ENCODE results near the gene TM4SF4. TPM values are rescaled to one million over a fixed set of nuclear protein-coding genes. Genes with fewer than 3 reads are reported as not detected.

Gene TM4SF4
- total and polyA plus RNA-seq, 2 donors from 2014 or later, result 0.92 to 0.94 TPM

GRCh38 chr3:149529099-149529498 is 54.6 kb downstream of the TM4SF4 start:
- H3K27ac ChIP-seq (ENCODE audit: low read depth in 2 of 2, low read length in 2 of 2), result no peak overlapping the region
- no peaks in the 10 kb centered on the region for H3K27me3 ChIP-seq (ENCODE audit: control insufficient read depth, insufficient read depth, low read length)

DNA sequence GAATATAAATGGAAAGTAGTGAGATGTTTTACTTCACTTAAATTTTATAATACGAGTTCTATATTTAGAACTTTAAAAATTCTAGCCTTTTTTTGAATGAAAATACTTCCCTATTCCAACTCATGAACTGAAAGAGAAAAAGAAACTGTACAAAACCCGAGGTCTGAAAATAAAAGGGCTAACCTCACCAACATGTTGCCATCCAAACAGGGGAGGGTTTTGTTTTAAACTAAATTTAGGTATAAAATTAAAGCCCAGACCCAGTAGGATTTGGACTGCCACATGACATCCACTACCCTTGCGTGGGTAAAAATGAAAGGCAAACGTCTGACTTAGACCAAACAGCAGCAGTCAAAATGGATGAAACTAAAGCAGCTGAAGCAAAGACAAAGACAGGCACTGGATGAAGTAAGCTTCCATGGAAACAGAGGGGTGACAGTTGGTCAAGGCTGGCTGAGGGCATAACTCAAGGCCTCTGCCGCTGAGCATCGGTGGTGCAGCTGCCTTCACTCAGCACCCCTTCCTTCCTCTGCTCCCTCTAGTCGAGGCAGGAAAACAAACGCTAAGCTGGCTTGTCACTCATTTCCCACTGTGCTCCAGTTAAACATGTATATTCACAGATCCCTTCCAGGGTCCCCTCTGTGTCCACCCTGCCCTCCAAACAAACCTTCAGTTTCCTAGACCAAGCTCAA is 58.1 kb downstream of the TM4SF4 start:
- H3K4me1 ChIP-seq (ENCODE audit: control insufficient read depth in 2 of 3, insufficient read depth in 2 of 3, low read depth in 1 of 3, low read length in 3 of 3), result peaks cover 4 to 26% (median 25%) of the 10 kb centered on the region in 3 donors
- H3K36me3 ChIP-seq (ENCODE audit: control insufficient read depth in 2 of 3, insufficient read depth in 3 of 3, low read length in 3 of 3), result peaks cover 0 to 5% (median 3%) of the 10 kb centered on the region in 3 donors
- peak in 1 of 5 donors; percentile 16 for DNase-seq
- H3K9ac ChIP-seq (ENCODE audit: low read length in 3 of 3), result no peak overlapping the region
- intact Hi-C loops (cut with DNase I), result loop anchor here (10.0 kb wide), 1 partner anchor 122 kb away; the partner anchor contains the start of gene WWTR1
- H3K4me3 ChIP-seq (ENCODE audit: low read length in 3 of 3), result no peak overlapping the region
- FAIRE-seq, result no peak
- H3K9me3 ChIP-seq (ENCODE audit: control insufficient read depth in 2 of 3, insufficient read depth in 1 of 3, low read length in 3 of 3), result no peaks in the 10 kb centered on the region
- H3K27me3 ChIP-seq (ENCODE audit: control insufficient read depth, insufficient read depth, low read length), result no peaks in the 10 kb centered on the region
- peak overlapping the region in 1 of 2 donors; percentile 41 for H3K27ac ChIP-seq (ENCODE audit: low read depth in 2 of 2, low read length in 2 of 2)
- TF ChIP-seq, protein P1, sequence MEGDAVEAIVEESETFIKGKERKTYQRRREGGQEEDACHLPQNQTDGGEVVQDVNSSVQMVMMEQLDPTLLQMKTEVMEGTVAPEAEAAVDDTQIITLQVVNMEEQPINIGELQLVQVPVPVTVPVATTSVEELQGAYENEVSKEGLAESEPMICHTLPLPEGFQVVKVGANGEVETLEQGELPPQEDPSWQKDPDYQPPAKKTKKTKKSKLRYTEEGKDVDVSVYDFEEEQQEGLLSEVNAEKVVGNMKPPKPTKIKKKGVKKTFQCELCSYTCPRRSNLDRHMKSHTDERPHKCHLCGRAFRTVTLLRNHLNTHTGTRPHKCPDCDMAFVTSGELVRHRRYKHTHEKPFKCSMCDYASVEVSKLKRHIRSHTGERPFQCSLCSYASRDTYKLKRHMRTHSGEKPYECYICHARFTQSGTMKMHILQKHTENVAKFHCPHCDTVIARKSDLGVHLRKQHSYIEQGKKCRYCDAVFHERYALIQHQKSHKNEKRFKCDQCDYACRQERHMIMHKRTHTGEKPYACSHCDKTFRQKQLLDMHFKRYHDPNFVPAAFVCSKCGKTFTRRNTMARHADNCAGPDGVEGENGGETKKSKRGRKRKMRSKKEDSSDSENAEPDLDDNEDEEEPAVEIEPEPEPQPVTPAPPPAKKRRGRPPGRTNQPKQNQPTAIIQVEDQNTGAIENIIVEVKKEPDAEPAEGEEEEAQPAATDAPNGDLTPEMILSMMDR (IDR thresholded peaks at IDR 0.05; ENCODE audit: borderline replicate concordance, extremely low read depth, insufficient read depth), result no peak

More at GRCh38 chr3:149529099-149529498, 54.6 kb downstream of the TM4SF4 start:
- TF ChIP-seq, protein P1 (IDR thresholded peaks at IDR 0.05; ENCODE audit: borderline replicate concordance, extremely low read depth, insufficient read depth), result no peak
- Histone ChIP-seq H3K4me3 (ENCODE audit: low read length in 3 of 3) (no peak overlapping the region), H3K36me3 (ENCODE audit: control insufficient read depth in 2 of 3, insufficient read depth in 3 of 3, low read length in 3 of 3) (peaks cover 3 to 18% (median 15%) of the 10 kb centered on the region in 3 donors), H3K9me3 (ENCODE audit: control insufficient read depth in 2 of 3, insufficient read depth in 1 of 3, low read length in 3 of 3) (no peaks in the 10 kb centered on the region), H3K4me1 (ENCODE audit: control insufficient read depth in 2 of 3, insufficient read depth in 2 of 3, low read depth in 1 of 3, low read length in 3 of 3) (peaks cover 0 to 7% (median 7%) of the 10 kb centered on the region in 3 donors), H3K9ac (ENCODE audit: low read length in 3 of 3) (no peak overlapping the region)
- intact Hi-C loops (cut with DNase I), result no loop called here
- FAIRE-seq (no peak), DNase-seq (no peak)

- H3K9me3 ChIP-seq (ENCODE audit: control insufficient read depth in 2 of 3, insufficient read depth in 1 of 3, low read length in 3 of 3), result no peaks in the 10 kb centered on the region
- TF ChIP-seq, protein P1 (IDR thresholded peaks at IDR 0.05; ENCODE audit: borderline replicate concordance, extremely low read depth, insufficient read depth), result no peak
- no peak for DNase-seq
- H3K4me3 ChIP-seq (ENCODE audit: low read length in 3 of 3), result no peak overlapping the region
- peaks cover 0 to 5% (median 3%) of the 10 kb centered on the region in 3 donors for H3K36me3 ChIP-seq (ENCODE audit: control insufficient read depth in 2 of 3, insufficient read depth in 3 of 3, low read length in 3 of 3)
- intact Hi-C loops (cut with DNase I), result loop anchor here (10.0 kb wide), 1 partner anchor 121 kb away; the partner anchor contains the start of gene WWTR1
- H3K27ac ChIP-seq (ENCODE audit: low read depth in 2 of 2, low read length in 2 of 2), result no peak overlapping the region
- H3K4me1 ChIP-seq (ENCODE audit: control insufficient read depth in 2 of 3, insufficient read depth in 2 of 3, low read depth in 1 of 3, low read length in 3 of 3), result peaks cover 4 to 22% (median 22%) of the 10 kb centered on the region in 3 donors
- H3K9ac ChIP-seq (ENCODE audit: low read length in 3 of 3), result no peak overlapping the region
- no peak for FAIRE-seq
- no peaks in the 10 kb centered on the region for H3K27me3 ChIP-seq (ENCODE audit: control insufficient read depth, insufficient read depth, low read length)
Observed at GRCh38 chr3:149534082-149534481, 59.6 kb downstream of the TM4SF4 start.

All from kidney (tissue), 14 donors.